GM19023 (cell line): ENCODE data around the gene BCL2L12.

Experiments used
- ATAC-seq: cut with Tn5 transposase; IDR thresholded peaks from one replicate; pipeline ENCODE4 v1.9.1; 2021; ENCODE audit warnings: mild to moderate bottlenecking, moderate library complexity; ENCODE audit not compliant: unreplicated experiment

The BCL2L12 gene

DNA sequence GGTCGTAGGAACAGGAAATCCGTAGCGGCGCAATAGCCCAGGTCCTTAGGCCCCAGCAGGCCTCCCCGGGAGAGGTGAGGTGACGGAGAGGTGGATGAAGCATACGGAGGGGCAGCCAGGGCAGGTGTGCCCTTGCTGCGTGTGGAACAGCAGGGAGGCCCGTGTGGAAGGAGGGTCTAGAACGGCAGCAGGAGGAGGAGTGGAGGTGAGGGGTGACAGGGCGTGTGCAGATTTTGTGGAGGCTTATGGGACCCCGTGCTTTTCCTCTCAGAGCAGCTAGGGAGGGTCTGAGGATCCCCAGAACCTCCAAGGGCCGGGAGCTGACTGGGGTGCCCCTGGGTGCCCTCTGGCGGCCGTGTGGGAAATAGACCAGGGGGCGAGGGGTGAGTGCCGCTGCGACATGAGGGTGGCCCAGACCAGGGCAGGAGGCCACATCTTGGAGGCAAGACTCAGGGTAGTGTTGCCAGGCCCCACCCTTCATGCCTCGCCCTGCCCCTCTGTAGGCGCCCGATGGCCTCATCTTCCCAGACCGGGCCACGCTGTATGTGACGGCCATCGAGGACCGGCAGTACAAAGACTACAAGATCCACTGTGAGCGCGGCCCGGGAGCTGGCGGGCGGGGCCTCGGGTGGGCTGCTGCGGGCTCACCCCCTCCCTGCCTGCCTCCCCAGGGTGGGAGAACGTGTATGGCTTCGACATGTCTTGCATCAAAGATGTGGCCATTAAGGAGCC is 18.7 kb downstream of the BCL2L12 start:
- ATAC-seq = no peak

GRCh38 chr19:49684983-49685553 is 19.3 kb downstream of the BCL2L12 start:
- no peak for ATAC-seq

- ATAC-seq = no peak
Observed at GRCh38 chr19:49685845-49686332, 20.2 kb downstream of the BCL2L12 start.

DNA sequence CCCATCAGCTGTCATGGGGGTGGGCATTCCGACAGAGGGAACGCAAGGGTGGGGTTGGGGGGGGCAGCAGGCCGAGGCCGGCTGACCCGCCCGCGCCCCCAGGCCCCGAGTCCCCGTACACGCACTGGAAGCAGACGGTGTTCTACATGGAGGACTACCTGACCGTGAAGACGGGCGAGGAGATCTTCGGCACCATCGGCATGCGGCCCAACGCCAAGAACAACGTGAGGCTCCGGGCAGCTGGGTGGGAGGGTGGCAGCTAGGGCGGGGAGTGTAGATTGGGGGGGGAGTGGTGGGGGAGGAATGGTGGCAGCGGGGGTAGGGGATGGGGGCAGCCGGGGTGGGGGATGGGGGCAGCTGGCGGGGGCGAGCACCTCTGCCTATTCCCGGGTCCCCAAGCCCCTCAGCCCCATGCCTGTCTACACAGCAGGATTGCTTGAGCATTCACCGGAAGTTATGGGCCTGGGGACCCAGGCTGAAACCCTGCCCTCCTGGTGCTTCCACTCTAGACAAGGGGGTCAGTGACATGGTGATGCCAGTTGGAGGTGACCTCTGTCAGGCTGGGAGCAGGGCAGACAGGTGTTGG is 20.9 kb downstream of the BCL2L12 start:
- ATAC-seq = no peak

- no peak for ATAC-seq
Observed at GRCh38 chr19:49687150-49687549, 21.4 kb downstream of the BCL2L12 start.

DNA sequence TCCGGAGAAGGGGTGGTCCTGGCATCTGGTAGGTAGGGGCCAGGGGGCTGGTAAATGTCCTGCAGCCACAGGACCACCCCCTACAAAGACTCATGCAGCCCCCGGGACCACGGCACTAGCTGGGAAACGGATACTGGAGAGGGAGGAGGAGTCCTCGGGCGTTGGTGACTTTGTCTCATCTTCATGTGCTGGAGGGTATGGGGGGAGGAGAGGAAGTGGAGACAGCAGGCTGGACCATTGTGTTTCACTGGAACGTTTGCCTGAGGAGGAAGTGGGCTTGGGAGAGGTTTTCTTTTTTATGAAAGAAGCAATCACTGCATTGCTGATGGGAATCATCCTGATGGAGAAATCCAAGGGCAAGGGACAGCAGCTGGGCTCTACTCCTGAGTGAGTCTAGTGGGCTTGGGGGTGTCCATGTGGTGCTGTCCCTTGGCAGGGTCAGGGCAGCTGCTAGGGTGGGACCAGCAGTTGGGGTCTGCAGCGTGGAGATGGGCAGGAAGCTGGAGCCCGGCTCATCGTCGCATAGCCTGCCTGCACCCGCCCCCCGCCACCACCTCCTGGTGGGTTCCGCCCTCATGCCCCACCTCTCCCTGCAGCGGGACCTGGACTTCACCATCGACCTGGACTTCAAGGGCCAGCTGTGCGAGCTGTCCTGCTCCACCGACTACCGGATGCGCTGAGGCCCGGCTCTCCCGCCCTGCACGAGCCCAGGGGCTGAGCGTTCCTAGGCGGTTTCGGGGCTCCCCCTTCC is 22.0 kb downstream of the BCL2L12 start:
- no peak for ATAC-seq

GRCh38 chr19:49688531-49689132 is 22.9 kb downstream of the BCL2L12 start:
- ATAC-seq = no peak

DNA sequence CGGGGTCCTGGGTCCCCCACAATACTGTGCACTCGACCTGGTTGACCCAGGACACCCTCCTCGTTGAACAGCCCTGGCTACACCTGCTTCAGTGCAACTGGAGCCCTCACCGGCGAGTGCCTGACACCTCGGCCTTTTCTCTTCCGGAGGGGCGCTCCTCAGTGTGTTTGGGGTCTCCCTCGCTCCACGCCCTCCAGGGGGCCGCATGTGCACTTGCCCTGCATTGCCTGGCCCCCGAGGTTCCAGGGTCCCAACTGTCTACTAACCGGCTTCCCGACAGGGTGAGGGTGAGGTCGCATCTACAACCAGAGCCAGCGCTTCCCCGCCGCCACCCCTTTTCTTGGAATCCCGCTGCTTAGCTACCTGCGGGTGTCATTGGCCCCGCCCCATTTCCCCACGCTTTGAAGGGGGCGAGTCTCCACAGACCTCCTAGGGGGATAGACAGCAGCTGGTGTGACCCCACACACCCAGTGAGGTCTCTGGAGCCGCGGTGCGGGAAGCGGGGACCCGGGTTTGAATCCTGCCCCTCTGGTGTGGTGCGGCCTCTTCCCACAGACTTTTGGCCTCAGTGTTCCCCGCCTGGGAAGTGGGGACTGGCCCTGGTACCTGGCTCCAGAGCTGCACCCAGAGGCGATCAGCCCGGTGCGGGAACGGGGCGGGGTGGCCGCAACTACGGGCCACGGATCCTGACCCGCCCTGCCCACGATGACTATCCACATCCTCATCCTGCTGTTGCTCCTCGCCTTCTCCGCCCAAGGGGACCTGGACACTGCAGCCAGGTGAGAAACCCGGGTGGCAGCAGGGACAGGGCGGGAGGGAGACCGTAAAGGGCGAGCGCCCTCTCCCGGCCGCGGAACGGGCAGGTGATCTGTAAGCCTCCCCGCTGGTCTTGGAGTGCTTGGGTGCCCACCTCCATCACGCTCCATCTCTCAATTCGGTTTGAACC is 23.7 kb downstream of the BCL2L12 start, which contains the start of gene ADM5:
Gene ADM5 (plus strand): TSS at position 462 of the 946 bp plus-strand sequence. CDS start 244 bp downstream, at position 706.
- ATAC-seq = no peak

GRCh38 chr19:49690079-49690655 is 24.4 kb downstream of the BCL2L12 start:
- ATAC-seq = no peak

DNA sequence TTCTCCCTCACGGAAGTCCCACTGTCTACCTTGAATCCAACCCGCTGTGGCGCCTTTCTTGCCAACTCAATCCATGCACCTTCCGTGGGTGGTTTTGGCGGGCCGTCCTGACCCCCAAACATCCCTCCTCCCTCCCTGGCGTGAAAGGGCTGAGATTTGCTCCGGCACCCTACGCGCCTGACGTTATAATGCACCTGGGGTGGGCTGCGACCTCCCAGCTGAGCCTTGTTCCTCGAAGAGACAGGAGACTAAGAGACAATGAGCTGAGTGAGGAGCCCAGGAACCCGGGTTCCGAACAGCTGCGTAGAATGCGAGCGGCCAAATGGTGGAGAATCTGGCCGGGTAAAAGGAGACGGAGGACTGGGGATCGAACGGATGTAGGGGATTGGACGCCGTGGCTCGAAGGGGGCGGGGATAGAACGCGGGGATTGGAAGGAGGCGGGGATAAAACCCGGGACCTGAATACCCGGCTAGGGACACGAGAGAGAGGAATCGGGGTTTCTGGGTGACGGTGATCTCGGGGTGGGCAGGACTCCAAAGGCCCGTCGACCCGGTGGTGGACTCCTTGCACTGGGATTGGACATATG is 25.0 kb downstream of the BCL2L12 start, which contains the start of gene CPT1C:
Gene CPT1C (plus strand): TSS at position 461 of the 587 bp plus-strand sequence. CDS start 1,137 bp downstream, outside the sequence.
- no peak for ATAC-seq

DNA sequence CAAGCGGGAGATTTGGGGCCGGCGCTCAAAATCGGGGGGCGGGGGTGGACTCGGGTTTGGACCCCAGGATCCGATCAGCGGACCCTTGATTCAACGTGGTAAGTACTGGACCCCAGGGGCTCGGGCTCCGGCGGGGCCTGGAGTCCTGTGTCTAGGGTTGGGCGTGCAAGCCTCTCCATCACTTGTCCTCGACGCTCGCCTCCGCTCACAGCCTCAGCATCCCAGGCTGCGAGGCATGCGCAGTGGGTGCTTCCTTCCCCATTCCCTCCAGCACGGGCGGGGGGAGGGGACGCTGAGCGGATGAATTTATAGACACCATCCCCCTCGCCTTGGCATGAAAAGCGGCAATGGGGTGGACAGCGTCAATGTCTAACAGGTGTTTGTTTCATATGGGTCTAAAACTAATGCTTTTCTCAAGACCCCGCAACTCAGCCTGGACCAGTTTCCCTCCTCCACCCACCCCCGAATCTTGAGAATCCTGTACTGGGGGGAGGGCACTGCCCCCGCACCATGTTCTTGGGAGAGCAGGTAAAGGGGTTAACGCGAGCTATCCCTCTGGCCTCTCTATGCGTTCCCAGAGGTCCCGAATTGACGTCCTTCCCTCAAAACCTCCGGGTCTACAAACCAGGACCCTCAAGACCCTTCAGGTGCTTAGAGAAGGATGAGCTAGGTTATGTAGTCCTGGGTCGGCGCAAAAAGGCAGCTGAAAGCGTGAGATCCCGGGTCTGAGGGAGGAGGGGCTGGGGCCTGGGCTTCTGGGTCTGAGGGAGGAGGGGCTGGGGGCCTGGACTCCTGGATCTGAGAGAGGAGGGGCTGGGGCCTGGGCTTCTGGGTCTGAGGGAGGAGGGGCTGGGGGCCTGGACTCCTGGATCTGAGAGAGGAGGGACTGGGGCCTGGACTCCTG is 25.8 kb downstream of the BCL2L12 start:
- ATAC-seq = no peak

DNA sequence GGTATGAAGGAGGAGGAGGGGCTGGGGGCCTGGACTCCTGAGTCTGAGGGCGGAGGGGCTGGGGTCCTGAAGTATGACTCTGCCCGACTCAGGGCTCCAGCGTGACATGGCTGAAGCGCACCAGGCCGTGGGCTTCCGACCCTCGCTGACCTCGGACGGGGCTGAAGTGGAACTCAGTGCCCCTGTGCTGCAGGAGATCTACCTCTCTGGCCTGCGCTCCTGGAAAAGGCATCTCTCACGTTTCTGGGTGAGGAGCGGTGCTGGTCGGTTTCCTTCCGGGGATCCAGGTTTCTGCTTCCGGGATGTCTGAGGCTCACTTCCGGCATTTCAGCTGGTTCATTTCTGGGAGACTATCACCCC is 26.4 kb downstream of the BCL2L12 start:
- ATAC-seq = no peak

DNA sequence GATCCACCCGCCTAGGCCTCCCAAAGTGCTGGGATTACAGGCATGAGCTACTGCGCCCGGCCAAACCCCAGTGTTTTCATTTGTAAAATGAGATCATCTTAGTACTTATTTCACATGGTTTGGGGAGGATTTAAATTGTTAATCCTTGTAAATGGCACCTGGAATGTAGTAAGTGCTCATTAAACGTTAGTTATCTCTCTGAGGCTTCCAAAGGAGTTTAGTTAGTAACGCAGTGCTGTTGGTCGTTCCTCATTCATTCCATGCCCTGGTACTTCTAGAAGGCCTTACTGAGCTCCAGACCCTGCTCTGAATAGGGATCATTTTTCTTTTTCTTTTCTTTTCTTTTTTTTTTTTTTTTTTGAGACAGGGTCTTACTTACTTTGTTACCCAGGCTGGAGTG is 30.4 kb downstream of the BCL2L12 start:
- no peak for ATAC-seq

- no peak for ATAC-seq
Observed at GRCh38 chr19:49696865-49697264, 31.1 kb downstream of the BCL2L12 start.

DNA sequence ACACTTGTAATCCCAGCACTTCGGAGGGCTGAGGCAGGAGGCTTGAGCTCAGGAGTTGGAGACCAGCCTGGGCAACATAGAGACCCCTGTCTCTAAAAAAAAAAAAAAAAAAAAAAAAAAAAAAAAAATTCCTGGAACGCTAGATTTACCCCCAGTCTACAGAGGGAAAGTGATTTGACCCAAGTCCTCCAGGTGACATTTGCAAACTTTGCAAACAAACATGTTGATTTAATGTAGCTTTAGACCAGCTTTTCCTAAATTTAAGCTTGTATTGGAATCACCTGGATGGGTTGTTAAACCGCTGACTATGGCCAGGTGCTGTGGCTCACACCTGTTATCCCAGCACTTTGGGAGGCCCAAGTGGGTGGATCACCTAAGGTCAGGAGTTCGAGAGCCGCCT is 33.6 kb downstream of the BCL2L12 start:
- no peak for ATAC-seq

DNA sequence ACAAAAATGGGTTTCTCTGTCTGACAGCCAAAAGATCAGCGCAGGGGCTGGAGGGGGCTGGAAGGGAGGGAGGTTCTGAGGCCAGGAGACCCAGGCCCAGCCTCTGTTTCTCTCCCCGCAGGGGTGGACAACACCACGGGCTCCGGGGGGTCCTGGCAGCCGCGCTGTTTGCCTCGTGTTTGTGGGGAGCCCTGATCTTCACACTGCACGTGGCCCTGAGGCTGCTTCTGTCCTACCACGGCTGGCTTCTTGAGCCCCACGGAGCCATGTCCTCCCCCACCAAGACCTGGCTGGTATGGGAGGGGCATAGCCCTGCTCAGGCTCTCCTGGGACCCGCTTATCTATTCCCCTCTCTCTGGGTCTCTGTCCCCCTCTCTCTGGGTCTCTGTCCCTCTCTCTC is 34.8 kb downstream of the BCL2L12 start:
- no peak for ATAC-seq

- ATAC-seq = no peak
Observed at GRCh38 chr19:49701271-49701786, 35.6 kb downstream of the BCL2L12 start.
